K562 (cell line): ENCODE measurements around the gene GABRB1. TPM values are rescaled to one million over a fixed set of nuclear protein-coding genes. Genes with fewer than 3 reads are reported as not detected.

ENCODE experiments used
- ATAC-seq: fragments of 200-7000 bp; cut with Tn5 transposase; 3 replicates; pipeline ENCODE4 v1.9.1; 2020; ENCODE audit warnings: moderate library complexity
- BruUV-seq: library from RNA; stranded (reverse); fragments of 400-500 nt; replicated peaks from 2 replicates; lab custom pipeline; 2021; lab: Mats Ljungman, UMichigan
- CTCF ChIA-PET: fragments of 300-600 bp; formaldehyde crosslinking; extraction: SDS; loops from one replicate; lab custom pipeline; 2021; ENCODE audit warnings: low intra/inter-chr PET ratio; lab: Yijun Ruan, JAX
- POLR2A ChIA-PET: fragments of 300-600, 350-650 bp; sonication (Branson Sonifier 250); formaldehyde crosslinking; extraction: SDS; loops from one replicate; lab custom pipeline; 2021; ENCODE audit warnings: antibody characterized with exemption, inconsistent platforms; lab: Yijun Ruan, JAX
- DNase-seq, 4 experiments: peaks; one replicate each; pipeline versions ENCODE4 v3.0.0 to v3.0.0-alpha.2; 2011 to 2018; ENCODE audit warnings: low spot score in 3 of 4, mixed read lengths in 3 of 4; ENCODE audit errors: extremely low read depth in 1 of 4
- FAIRE-seq: peaks from 2 replicates; lab custom pipeline; 2011; peaks lifted over from hg19 to GRCh38; lab: Jason Lieb, UNC
- H2AFZ ChIP-seq: 2 replicates; pipeline ENCODE4 v1.6.0; 2011; ENCODE audit warnings: low read depth, low read length, control low read depth, inconsistent platforms
- H3K27ac ChIP-seq: fragments of 200-600 bp; 3 replicates; pipeline ENCODE4 v1.8.0; 2011; ENCODE audit warnings: low read depth, mild to moderate bottlenecking, control low read depth, inconsistent platforms, low read length, moderate library complexity, mixed read lengths; ENCODE audit errors: extremely low read depth
- H3K27me3 ChIP-seq, 2 experiments: fragments of 300-600 bp in 1 of 2; 2 replicates in 1 of 2; 3 replicates in 1 of 2; pipeline versions ENCODE4 v1.6.0 to v1.8.0; 2011; ENCODE audit warnings: inconsistent platforms in 2 of 2, low read length in 2 of 2, mild to moderate bottlenecking in 1 of 2, mixed read lengths in 1 of 2, moderate library complexity in 1 of 2; ENCODE audit not compliant: control insufficient read depth in 2 of 2, insufficient read depth in 2 of 2
- H3K36me3 ChIP-seq: fragments of 300-600 bp; 3 replicates; pipeline ENCODE4 v1.8.0; 2011; ENCODE audit warnings: mild to moderate bottlenecking, low read length, inconsistent platforms; ENCODE audit not compliant: control insufficient read depth, insufficient read depth
- H3K4me1 ChIP-seq, 2 experiments: fragments of 200-600 bp in 1 of 2; replicated peaks in 1 of 2; 2 replicates in 1 of 2; 3 replicates in 1 of 2; pipeline versions ENCODE4 v1.5.1 to v1.8.0; 2011; ENCODE audit warnings: inconsistent platforms in 2 of 2, low read length in 2 of 2, mild to moderate bottlenecking in 1 of 2, mixed read lengths in 1 of 2, moderate library complexity in 1 of 2; ENCODE audit not compliant: control insufficient read depth in 2 of 2, insufficient read depth in 2 of 2
- H3K4me2 ChIP-seq: 2 replicates; pipeline ENCODE4 v1.6.1; 2011; ENCODE audit warnings: low read length, control low read depth, inconsistent platforms, mixed read lengths; ENCODE audit not compliant: insufficient read depth
- H3K4me3 ChIP-seq: fragments of 200-600 bp; sonication (generic), shearing (Covaris generic); 2 replicates; pipeline ENCODE4 v1.5.1; 2016; ENCODE audit warnings: control low read depth, inconsistent platforms
- H3K79me2 ChIP-seq: fragments of 200-600 bp; 3 replicates; pipeline ENCODE4 v1.8.0; 2011; ENCODE audit warnings: low read length, inconsistent platforms; ENCODE audit not compliant: control insufficient read depth, insufficient read depth
- H3K9ac ChIP-seq, 2 experiments: 2 replicates each; pipeline versions ENCODE4 v1.6.0 to v1.6.1; 2011; ENCODE audit warnings: low read depth in 2 of 2, low read length in 2 of 2, control low read depth in 1 of 2, inconsistent platforms in 1 of 2, mild to moderate bottlenecking in 1 of 2, mixed read lengths in 1 of 2; ENCODE audit not compliant: insufficient read depth in 1 of 2
- H3K9me1 ChIP-seq: one replicate; pipeline ENCODE4 v1.6.0; 2011; ENCODE audit warnings: inconsistent platforms, mild to moderate bottlenecking, low read length, moderate library complexity; ENCODE audit not compliant: control insufficient read depth, insufficient read depth
- H3K9me3 ChIP-seq: replicated peaks from 2 replicates; pipeline ENCODE4 v1.5.1; 2011; ENCODE audit warnings: low read depth, low read length, inconsistent platforms; ENCODE audit not compliant: control insufficient read depth, insufficient read depth
- H4K20me1 ChIP-seq: replicated peaks from 2 replicates; pipeline ENCODE4 v1.6.1; 2011; ENCODE audit warnings: low read length, inconsistent platforms, mixed read lengths; ENCODE audit not compliant: control insufficient read depth, insufficient read depth
- COPS2 ChIP-seq: fragments of 450-650 bp; conservative IDR thresholded peaks from 2 replicates; pipeline ENCODE4 v1.6.1; 2016; ENCODE audit warnings: mild to moderate bottlenecking, moderate library complexity
- GATAD2B ChIP-seq: fragments of 450-650 bp; IDR thresholded peaks from 2 replicates; pipeline ENCODE4 v1.6.1; 2017; ENCODE audit warnings: mild to moderate bottlenecking, borderline replicate concordance
- LARP7 ChIP-seq: fragments of 450-650 bp; IDR thresholded peaks from 2 replicates; pipeline ENCODE4 v1.6.1; 2016
- MYC ChIP-seq, 2 experiments: fragments of 250-450 bp in 1 of 2; sonication (Bioruptor Pico) in 1 of 2; IDR thresholded peaks; 2 replicates each; pipeline versions ENCODE4 v1.5.1 to v1.6.1; 2012 to 2021; ENCODE audit warnings: low read depth in 2 of 2, borderline replicate concordance in 1 of 2, improper control_type of control experiment in 1 of 2, low read length in 1 of 2, mild to moderate bottlenecking in 1 of 2, moderate library complexity in 1 of 2
- RBM25 ChIP-seq: fragments of 200-400 bp; formaldehyde crosslinking; IDR thresholded peaks from 2 replicates; pipeline ENCODE4 v1.6.1; 2018; ENCODE audit warnings: low read length, low read depth, moderate library complexity; ENCODE audit not compliant: severe bottlenecking
- RFX7 ChIP-seq: fragments of 250-450 bp; sonication (Bioruptor Pico); IDR thresholded peaks from 2 replicates; pipeline ENCODE4 v1.5.1; 2021; ENCODE audit warnings: mild to moderate bottlenecking
- SRSF1 ChIP-seq: fragments of 200-400 bp; formaldehyde crosslinking; IDR thresholded peaks from 2 replicates; pipeline ENCODE4 v1.6.1; 2017; ENCODE audit warnings: mild to moderate bottlenecking, low read depth, low read length, moderate library complexity
- TAF9B ChIP-seq: fragments of 450-650 bp; IDR thresholded peaks from 2 replicates; pipeline ENCODE4 v1.6.1; 2018; ENCODE audit warnings: mild to moderate bottlenecking; ENCODE audit not compliant: partially characterized antibody
- WGBS: fragments of 100-300 bp; shearing (Covaris generic); methylation state at CpG from one replicate; pipeline ENCODE4 v1.1.6; 2016; ENCODE audit warnings: low coverage, mixed read lengths; ENCODE audit not compliant: insufficient coverage; ENCODE audit errors: missing lambda C conversion rate; 5-methylcytosine and 5-hydroxymethylcytosine counted together
- in situ Hi-C: fragments of 300-500 bp; cut with MboI; formaldehyde crosslinking; loops from 4 replicates; pipeline ENCODE4 v1.15.0; 2018; ENCODE audit warnings: inconsistent platforms, mixed read lengths
- intact Hi-C: fragments of 100-400 bp; cut with micrococcal nuclease; formaldehyde crosslinking; loops from 2 replicates; pipeline ENCODE4 v1.14.2; 2022
- polyA plus RNA-seq, 8 experiments: library from polyadenylated mRNA; depleted of rRNA in 4 of 8; stranded (reverse) in 5 of 8; unstranded in 3 of 8; fragments of >200 nt; fragmentation: Nextera tagmentation in 2 of 8; fragmentation: Illumina TruSeq in 1 of 8; extraction: Ambion mirVana in 2 of 8; extraction: Trizol in 1 of 8; gene quantifications; 2 replicates each; pipeline versions ENCODE4 v1.2.1 to v1.2.3, GENCODE V29; 2011 to 2014; ENCODE audit warnings: inconsistent platforms in 1 of 8, missing spikeins in 1 of 8
- total RNA-seq, 7 experiments: library from RNA; depleted of rRNA in 6 of 7; stranded (reverse); fragments of >200 nt in 6 of 7; fragmentation: Illumina TruSeq in 2 of 7; extraction: Trizol in 2 of 7; gene quantifications; 2 replicates each; pipeline versions ENCODE4 v1.2.1 to v1.2.3, GENCODE V29; 2011 to 2021; ENCODE audit warnings: low replicate concordance in 1 of 7
- TF ChIP-seq, protein P1 (sequence below): fragments of 250-450 bp; sonication (Bioruptor Pico); IDR thresholded peaks from 2 replicates; pipeline ENCODE4 v1.8.0; 2021; ENCODE audit warnings: mild to moderate bottlenecking, moderate library complexity

Gene GABRB1
- total and polyA plus RNA-seq, 9 of the 15 experiments (the other 6 are each of a cell fraction or from before 2014, with no cell fraction given) = not detected

- H3K4me1 ChIP-seq = no peaks in the 10 kb centered on the region
- CTCF ChIA-PET = no interaction called here
- in situ Hi-C loops (no loop called here), intact Hi-C loops (no loop called here)
- TF ChIP-seq RBM25 (no peak), MYC (IDR thresholded peaks at IDR 0.05; ENCODE audit: low read depth, low read length) (no peak), MYC (CRISPR knock-in tag; IDR thresholded peaks at IDR 0.05; ENCODE audit: borderline replicate concordance, low read depth) (no peak), GATAD2B (no peak), LARP7 (no peak), RFX7 (CRISPR knock-in tag) (no peak), SRSF1 (no peak), COPS2 (no peak), TAF9B (no peak)
- TF ChIP-seq, protein P1, sequence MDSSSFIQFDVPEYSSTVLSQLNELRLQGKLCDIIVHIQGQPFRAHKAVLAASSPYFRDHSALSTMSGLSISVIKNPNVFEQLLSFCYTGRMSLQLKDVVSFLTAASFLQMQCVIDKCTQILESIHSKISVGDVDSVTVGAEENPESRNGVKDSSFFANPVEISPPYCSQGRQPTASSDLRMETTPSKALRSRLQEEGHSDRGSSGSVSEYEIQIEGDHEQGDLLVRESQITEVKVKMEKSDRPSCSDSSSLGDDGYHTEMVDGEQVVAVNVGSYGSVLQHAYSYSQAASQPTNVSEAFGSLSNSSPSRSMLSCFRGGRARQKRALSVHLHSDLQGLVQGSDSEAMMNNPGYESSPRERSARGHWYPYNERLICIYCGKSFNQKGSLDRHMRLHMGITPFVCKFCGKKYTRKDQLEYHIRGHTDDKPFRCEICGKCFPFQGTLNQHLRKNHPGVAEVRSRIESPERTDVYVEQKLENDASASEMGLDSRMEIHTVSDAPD = no peak
- 0% methylated on average over 3 of the region's 3 CpGs for WGBS
- FAIRE-seq = no peak
- H3K4me2 ChIP-seq = no peak overlapping the region
- POLR2A ChIA-PET = no interaction called here
- no peak overlapping the region for H2AFZ ChIP-seq
- ATAC-seq = no peak
- BruUV-seq = no TSS peak
- no peaks in the 10 kb centered on the region for H3K79me2 ChIP-seq
- H3K27me3 ChIP-seq = no peaks in the 10 kb centered on the region
- H4K20me1 ChIP-seq = no peaks in the 10 kb centered on the region
- no peak for DNase-seq
- no peak overlapping the region for H3K4me3 ChIP-seq
- H3K9me3 ChIP-seq = no peaks in the 10 kb centered on the region
- no peak overlapping the region for H3K9ac ChIP-seq
- H3K9me1 ChIP-seq = no peaks in the 10 kb centered on the region
- no peaks in the 10 kb centered on the region for H3K36me3 ChIP-seq
- no peak overlapping the region for H3K27ac ChIP-seq
Observed at GRCh38 chr4:47050761-47051725, 19.7 kb downstream of the GABRB1 start.
